Liver (tissue), 3 donors: ENCODE data around the gene CNKSR1.

Experiments used
- JUND ChIP-seq, 2 donors: IDR thresholded peaks; 2 replicates each; pipeline ENCODE4 v1.6.1; 2016; ENCODE audit warnings: antibody characterized with exemption in 2 of 2
- YY1 ChIP-seq: IDR thresholded peaks from 2 replicates; pipeline ENCODE4 v1.6.1; 2016; ENCODE audit warnings: antibody characterized with exemption, mild to moderate bottlenecking
- TF ChIP-seq, protein P1 (sequence below): IDR thresholded peaks from 2 replicates; pipeline ENCODE4 v1.6.1; 2016; ENCODE audit warnings: antibody characterized with exemption
- TF ChIP-seq, protein P2 (sequence below): fragments of 150-350 bp; IDR thresholded peaks from 2 replicates; pipeline ENCODE4 v1.5.1; 2017; ENCODE audit warnings: improper control_type of control experiment, low read depth, low read length; ENCODE audit not compliant: missing input control
- donor health status: healthy.
- donor health status: healthy.

DNA sequence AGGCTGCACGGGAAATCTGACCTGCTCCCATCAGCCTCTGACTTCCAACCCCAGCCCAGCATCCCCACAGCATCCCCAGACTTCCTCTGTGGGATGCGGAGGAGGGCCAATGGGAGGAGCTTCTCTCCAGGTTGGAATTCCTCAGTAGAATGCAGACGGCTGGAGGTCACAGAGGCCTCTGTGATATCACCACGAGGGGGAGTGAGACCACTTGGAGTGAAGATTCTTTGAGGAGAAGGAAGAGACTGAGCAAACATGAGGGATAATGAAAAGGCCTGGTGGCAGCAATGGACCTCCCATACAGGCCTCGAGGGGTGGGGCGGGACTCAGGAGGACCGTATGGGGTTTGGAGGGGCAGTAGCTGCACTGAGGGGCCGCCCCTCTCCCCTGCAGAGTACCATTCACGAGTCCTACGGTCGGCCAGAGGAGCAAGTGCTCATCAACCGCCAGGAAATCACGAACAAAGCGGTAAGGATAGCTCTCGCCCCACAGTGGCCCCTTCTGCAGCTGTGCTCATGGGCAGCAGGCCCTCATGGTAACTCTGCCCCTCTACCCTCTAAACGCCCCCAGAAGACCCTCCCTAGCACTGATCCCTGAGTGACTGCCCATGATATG lies 13.2 kb downstream of the CNKSR1 start, which contains the start of gene CATSPER4:
- TF ChIP-seq, protein P1, sequence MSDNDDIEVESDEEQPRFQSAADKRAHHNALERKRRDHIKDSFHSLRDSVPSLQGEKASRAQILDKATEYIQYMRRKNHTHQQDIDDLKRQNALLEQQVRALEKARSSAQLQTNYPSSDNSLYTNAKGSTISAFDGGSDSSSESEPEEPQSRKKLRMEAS = no peak
- TF ChIP-seq, protein P2, sequence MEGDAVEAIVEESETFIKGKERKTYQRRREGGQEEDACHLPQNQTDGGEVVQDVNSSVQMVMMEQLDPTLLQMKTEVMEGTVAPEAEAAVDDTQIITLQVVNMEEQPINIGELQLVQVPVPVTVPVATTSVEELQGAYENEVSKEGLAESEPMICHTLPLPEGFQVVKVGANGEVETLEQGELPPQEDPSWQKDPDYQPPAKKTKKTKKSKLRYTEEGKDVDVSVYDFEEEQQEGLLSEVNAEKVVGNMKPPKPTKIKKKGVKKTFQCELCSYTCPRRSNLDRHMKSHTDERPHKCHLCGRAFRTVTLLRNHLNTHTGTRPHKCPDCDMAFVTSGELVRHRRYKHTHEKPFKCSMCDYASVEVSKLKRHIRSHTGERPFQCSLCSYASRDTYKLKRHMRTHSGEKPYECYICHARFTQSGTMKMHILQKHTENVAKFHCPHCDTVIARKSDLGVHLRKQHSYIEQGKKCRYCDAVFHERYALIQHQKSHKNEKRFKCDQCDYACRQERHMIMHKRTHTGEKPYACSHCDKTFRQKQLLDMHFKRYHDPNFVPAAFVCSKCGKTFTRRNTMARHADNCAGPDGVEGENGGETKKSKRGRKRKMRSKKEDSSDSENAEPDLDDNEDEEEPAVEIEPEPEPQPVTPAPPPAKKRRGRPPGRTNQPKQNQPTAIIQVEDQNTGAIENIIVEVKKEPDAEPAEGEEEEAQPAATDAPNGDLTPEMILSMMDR = no peak
- TF ChIP-seq JUND (IDR thresholded peaks at IDR 0.05) (no peak), YY1 (no peak)
